Retina (tissue), 1 donor: ENCODE measurements around the gene DPAGT1.
"Not testable (repeated sequence)": the region's sequence is repeated elsewhere in the genome, so short reads cannot be mapped to it uniquely, and the experiment has no call there.

ENCODE experiments used
- DNase-seq: peaks from one replicate; pipeline ENCODE4 v3.0.0-alpha.2; 2016

DPAGT1 gene

DNA sequence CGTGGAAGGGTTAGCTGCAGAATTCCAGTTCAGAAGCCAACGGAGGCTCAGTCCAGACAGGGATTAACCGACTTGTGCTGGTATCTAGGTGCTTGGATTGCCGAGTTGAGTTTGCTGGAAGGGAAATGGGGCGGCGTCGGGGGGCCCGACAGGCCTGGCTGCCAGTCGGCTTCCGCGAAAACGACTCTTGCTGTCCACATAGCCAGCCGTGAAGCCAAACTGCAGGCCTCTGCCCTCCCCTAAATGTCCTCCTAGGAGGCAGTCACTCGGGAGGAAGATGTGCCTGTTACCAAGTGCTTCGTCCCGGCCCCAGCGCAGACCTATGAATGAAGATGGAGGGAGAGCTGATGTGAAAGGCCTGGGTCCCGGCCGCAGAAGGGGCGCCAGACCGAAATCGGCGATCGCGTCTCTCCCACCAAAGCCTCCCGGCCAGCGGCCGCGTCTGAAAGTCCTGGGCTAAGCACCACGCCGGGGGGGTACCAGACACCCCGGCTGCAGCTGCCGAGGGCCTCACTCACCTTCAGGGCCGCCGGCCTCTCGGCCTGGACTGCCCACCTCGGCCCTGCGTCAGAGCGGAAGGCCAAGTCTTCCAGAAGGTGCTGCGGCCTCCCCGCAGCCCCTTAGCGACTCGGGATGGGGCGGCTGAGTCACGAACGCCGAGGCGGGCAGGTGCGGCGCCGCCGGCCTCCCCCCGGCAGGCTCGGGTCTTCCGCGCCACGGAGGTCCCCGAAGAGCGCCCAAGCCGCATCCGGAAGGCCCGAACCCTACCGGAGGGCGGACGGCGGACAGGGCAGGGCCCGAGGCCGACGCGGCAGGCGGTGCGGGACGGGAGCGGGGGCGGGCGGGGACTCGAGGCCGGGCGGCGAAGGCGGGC lies 7.5 kb downstream of the DPAGT1 start:
- DNase-seq = peak; percentile 75

- no peak for DNase-seq
Measured at GRCh38 chr11:119092880-119093842, 8.5 kb downstream of the DPAGT1 start.

GRCh38 chr11:119091966-119092879 lies 9.4 kb downstream of the DPAGT1 start:
- no peak for DNase-seq

DNA sequence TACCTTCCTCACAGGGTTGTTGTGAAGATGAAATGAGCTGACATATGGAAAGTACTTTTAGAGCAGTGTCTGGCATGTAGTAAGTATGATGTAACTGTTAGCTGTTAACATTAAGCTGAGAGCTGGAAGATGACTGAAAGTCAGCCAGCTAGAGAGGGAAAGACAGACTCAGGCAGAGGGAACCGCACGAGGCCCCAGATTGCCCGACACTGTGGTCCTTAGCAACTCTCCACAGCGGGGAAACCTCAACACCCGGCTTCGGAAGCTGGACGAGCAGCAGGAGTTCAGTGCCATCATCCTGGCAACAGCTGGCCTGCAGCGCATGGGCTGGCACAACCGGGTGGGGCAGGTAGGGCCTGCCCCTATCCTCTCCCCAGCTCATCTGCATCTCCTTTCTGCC lies 10.5 kb downstream of the DPAGT1 start:
- DNase-seq = no peak

GRCh38 chr11:119089319-119089718 lies 12.3 kb downstream of the DPAGT1 start:
- no peak for DNase-seq

DNA sequence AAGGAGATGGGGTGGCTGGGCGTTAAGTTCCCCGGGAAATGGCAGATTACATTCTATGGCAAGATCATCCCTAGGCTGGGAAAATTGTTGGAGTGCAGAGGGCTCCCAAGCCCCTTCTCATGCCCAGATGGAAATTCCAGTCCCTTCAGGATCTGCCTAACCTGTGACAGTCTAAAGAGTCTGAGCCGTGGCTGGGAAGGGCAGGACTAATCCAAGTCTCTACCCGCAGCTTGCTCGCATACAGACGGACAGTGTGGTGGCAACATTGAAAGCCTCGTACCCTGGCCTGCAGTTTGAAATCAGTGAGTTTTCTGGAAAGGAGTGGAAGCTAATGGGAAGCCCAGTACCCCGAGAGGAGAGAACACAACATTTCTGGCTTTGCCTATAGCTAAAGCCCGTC lies 13.2 kb downstream of the DPAGT1 start:
- DNase-seq = no peak

GRCh38 chr11:119087747-119088241 lies 13.9 kb downstream of the DPAGT1 start:
- no peak for DNase-seq

GRCh38 chr11:119087123-119087522 lies 14.5 kb downstream of the DPAGT1 start:
- DNase-seq = no peak

DNA sequence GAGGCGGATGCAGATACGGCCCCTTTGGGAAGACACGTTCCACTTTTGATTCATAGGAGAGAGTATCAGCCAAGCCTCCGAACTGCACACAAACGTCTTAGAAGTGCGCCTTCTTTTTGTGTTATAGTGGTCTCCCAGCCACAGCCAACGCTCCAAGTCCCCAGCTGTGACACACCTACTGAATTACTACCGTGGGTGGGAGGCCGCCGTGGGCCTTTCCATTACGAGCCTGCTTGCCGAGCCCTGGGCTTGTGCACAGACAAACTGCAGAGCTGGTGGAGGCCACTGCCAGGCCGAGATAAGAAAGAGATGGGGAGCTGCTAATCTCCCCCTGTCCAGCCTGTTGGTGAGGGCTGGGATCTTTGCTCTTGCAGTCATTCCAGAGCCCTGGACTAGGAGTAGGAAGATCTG lies 16.2 kb downstream of the DPAGT1 start:
- DNase-seq = no peak

GRCh38 chr11:119084663-119085436 lies 16.8 kb downstream of the DPAGT1 start, which contains the start of gene HMBS:
Gene HMBS, plus strand, starts transcription at chr11:119084881. Its CDS starts 153 bp downstream, at chr11:119085034.
- peak; percentile 100 for DNase-seq

GRCh38 chr11:119081682-119082260 lies 19.9 kb downstream of the DPAGT1 start:
- DNase-seq = no peak

GRCh38 chr11:119078675-119079420 lies 22.8 kb downstream of the DPAGT1 start:
- DNase-seq = no peak

DNA sequence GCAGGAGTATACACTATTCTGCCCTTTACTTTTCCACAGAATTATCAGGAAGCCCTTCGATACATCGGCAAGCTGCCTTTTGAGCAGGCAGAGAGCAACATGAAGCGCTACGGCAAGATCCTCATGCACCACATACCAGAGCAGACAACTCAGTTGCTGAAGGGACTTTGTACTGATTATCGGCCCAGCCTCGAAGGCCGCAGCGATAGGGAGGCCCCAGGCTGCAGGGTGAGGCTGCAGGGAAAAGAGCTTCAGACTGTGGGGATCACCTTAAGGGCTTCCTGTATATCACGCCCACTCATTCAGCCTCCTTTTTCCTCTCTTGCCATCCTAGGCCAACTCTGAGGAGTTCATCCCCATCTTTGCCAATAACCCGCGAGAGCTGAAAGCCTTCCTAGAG lies 23.8 kb downstream of the DPAGT1 start:
- DNase-seq = no peak

DNA sequence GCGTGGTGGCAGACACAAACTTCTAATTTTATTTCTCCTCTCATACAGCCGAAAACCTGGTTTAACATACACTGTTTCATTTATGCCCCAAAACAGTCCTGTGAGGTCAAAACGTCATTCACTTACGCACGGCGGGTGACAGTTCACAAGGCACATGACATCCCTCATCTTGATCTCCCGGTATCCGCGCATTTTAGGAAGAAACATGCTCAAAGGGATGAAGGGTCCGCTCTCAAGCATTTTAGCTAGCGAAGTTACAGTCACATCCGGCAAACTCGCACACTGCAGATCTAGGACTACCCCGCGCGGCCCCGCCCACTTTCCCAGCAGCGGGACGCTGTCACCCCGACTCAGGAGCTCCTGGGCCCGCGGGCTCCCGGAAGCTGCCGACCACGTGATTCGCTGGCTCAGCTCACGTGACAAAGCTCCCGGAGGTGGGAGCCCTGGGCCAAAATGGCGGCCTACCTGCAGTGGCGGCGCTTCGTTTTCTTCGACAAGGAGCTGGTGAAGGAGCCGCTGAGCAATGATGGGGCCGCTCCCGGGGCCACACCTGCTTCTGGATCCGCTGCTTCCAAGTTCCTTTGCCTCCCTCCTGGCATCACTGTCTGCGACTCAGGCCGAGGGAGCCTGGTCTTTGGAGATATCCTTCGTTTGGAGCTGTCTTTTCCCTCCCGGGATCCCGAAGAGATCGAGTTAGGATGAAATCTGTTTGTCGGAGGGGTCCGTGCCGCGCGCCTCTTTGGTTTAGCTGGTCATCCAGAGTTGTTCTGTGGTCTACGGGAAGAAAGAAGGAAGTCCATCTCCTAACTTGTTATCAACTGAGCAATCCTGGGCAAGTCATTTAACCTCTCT lies 34.1 kb downstream of the DPAGT1 start, which contains the start of gene VPS11:
Gene VPS11 (plus strand): TSS at position 448 of the 852 bp plus-strand sequence. CDS start 6 bp downstream, at position 454.
- DNase-seq = peak; percentile 94

GRCh38 chr11:119065369-119065768 lies 36.3 kb downstream of the DPAGT1 start:
- no peak for DNase-seq

DNA sequence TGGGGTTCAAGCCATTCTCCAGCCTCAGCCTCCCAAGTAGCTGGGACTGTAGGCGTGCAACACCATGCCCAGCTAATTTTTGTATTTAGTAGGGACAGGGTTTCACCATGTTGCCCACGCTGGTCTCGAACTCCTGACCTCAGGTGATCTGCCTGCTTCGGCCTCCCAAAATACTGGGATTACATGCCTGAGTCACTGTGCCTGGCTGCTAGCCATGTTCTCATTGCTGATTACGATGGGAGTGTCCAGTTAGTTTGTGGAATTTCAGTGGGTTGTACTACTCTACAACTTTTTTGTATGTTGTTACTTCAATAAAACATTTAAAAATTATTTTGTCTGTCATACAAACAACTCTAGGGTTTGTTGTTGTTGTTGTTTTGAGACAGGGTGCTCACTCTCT lies 38.9 kb downstream of the DPAGT1 start:
- DNase-seq = no peak

DNA sequence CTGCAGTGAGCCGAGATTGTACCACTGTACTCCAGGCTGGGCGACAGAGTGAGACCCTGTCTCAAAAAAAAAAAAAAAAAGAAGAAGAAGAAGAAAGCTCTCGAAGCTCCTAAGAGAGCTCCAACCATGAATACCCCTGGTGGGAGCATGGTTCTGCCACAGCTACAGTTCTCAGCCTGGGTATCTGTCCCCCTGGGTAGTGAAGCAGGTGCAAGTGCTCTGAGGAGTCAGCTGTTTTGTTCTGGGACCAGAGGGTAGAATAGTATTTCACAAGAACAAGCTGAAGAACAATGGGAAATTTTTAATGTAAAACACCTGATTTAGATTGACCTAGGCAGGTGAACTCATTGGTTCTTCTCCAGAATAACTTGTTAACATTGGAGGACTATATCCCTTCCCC lies 40.4 kb downstream of the DPAGT1 start:
- no peak for DNase-seq

GRCh38 chr11:119059128-119059527 lies 42.5 kb downstream of the DPAGT1 start:
- not testable (repeated sequence) for DNase-seq
